ENCODE results near the gene CECR2. TPM values are rescaled to one million over a fixed set of nuclear protein-coding genes. Genes with fewer than 3 reads are reported as not detected.

CECR2 gene
- total RNA-seq, 1 experiment from 2014 or later, result 3.6 TPM

DNA sequence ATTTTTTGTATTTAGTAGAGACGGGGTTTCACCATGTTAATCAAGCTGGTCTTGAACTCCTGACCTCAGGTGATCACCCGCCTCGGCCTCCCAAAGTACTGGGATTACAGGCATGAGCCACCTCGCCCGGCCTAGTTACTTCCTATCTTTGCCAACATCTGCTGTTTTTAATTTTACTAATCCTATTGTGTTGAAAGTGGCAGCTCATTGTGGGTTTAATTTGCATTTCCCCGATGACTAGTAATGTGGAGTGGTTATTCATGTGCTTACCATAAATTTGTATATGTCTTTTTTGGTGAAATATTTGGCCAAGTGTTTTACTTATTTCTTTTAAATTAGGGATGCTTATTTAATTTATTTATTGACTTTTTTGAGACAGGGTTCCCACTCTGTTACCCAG, 119.8 kb downstream of the CECR2 start:
- Histone ChIP-seq H3K27me3 (ENCODE audit: control insufficient read depth, insufficient read depth, low read length) (no peaks in the 10 kb centered on the region), H3K4me1 (ENCODE audit: control insufficient read depth, insufficient read depth, low read length) (no peaks in the 10 kb centered on the region), H3K9me3 (ENCODE audit: control insufficient read depth, insufficient read depth, low read depth, low read length) (no peaks in the 10 kb centered on the region), H3K27ac (ENCODE audit: low read length) (no peak overlapping the region), H3K36me3 (ENCODE audit: control insufficient read depth, insufficient read depth, low read length) (no peaks in the 10 kb centered on the region), H3K4me3 (ENCODE audit: low read depth in 2 of 2, low read length in 2 of 2) (no peak overlapping the region)
- POLR2A ChIA-PET, result no interaction called here
- no peak for ATAC-seq
- in situ Hi-C loops (cut with HindIII; ENCODE audit: low pct_unique_long_range_greater_than_20kb, low sequenced_read_pairs) (no loop called here), intact Hi-C loops (cut with micrococcal nuclease; ENCODE audit: unreplicated experiment) (no loop called here)
- CTCF ChIA-PET, result interaction anchor here (1.2 kb wide), 1 partner anchor 317 kb away, joined by 6 read pairs; no protein-coding TSS in a partner anchor
- TF ChIP-seq POLR2AphosphoS5 (IDR thresholded peaks at IDR 0.05; ENCODE audit: low read depth, low read length) (no peak), SIN3A (IDR thresholded peaks at IDR 0.05; ENCODE audit: borderline replicate concordance, insufficient read depth, low read depth, low read length) (no peak), TCF7L2 (IDR thresholded peaks at IDR 0.05; ENCODE audit: low read depth, low read length) (no peak)
- TF ChIP-seq, protein P1, sequence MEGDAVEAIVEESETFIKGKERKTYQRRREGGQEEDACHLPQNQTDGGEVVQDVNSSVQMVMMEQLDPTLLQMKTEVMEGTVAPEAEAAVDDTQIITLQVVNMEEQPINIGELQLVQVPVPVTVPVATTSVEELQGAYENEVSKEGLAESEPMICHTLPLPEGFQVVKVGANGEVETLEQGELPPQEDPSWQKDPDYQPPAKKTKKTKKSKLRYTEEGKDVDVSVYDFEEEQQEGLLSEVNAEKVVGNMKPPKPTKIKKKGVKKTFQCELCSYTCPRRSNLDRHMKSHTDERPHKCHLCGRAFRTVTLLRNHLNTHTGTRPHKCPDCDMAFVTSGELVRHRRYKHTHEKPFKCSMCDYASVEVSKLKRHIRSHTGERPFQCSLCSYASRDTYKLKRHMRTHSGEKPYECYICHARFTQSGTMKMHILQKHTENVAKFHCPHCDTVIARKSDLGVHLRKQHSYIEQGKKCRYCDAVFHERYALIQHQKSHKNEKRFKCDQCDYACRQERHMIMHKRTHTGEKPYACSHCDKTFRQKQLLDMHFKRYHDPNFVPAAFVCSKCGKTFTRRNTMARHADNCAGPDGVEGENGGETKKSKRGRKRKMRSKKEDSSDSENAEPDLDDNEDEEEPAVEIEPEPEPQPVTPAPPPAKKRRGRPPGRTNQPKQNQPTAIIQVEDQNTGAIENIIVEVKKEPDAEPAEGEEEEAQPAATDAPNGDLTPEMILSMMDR (IDR thresholded peaks at IDR 0.05), result no peak
- TF ChIP-seq, protein P2, sequence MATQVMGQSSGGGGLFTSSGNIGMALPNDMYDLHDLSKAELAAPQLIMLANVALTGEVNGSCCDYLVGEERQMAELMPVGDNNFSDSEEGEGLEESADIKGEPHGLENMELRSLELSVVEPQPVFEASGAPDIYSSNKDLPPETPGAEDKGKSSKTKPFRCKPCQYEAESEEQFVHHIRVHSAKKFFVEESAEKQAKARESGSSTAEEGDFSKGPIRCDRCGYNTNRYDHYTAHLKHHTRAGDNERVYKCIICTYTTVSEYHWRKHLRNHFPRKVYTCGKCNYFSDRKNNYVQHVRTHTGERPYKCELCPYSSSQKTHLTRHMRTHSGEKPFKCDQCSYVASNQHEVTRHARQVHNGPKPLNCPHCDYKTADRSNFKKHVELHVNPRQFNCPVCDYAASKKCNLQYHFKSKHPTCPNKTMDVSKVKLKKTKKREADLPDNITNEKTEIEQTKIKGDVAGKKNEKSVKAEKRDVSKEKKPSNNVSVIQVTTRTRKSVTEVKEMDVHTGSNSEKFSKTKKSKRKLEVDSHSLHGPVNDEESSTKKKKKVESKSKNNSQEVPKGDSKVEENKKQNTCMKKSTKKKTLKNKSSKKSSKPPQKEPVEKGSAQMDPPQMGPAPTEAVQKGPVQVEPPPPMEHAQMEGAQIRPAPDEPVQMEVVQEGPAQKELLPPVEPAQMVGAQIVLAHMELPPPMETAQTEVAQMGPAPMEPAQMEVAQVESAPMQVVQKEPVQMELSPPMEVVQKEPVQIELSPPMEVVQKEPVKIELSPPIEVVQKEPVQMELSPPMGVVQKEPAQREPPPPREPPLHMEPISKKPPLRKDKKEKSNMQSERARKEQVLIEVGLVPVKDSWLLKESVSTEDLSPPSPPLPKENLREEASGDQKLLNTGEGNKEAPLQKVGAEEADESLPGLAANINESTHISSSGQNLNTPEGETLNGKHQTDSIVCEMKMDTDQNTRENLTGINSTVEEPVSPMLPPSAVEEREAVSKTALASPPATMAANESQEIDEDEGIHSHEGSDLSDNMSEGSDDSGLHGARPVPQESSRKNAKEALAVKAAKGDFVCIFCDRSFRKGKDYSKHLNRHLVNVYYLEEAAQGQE (IDR thresholded peaks at IDR 0.05; ENCODE audit: insufficient read depth in 1 of 2, low read depth in 2 of 2, low read length in 1 of 2), result no peak
- BruUV-seq (replicated peaks), result no TSS peak
- DNase-seq (ENCODE audit: low read depth, low spot score), result no peak

DNA sequence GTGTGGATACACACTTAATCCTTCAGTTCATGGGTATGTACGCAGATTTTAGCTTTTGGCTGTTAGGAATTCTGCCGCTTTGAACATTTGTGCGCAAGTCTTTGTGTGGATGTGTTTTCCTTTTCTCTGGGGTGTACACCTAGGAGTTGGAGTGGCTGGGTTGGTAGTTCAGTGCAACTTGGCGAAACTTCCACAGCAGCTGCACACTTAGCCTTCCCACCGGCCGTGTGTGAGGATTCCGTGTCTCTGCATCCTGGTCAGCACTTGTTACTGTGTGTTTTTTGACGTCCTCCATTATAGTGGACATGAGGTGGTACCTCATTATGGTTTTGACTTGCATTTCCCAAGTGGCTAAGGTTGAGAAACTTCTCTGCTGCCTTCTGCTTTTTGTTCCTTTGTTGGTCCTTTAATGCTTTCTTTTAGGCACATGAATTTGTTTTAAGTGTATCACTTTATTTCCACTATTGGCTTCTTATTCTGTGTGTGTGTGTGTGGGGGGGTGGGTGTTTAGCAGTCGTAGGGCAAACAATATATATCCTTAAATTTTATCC, 121.9 kb downstream of the CECR2 start:
- Histone ChIP-seq H3K27me3 (ENCODE audit: control insufficient read depth, insufficient read depth, low read length) (no peaks in the 10 kb centered on the region), H3K4me3 (ENCODE audit: low read depth in 2 of 2, low read length in 2 of 2) (no peak overlapping the region), H3K9me3 (ENCODE audit: control insufficient read depth, insufficient read depth, low read depth, low read length) (no peaks in the 10 kb centered on the region), H3K4me1 (ENCODE audit: control insufficient read depth, insufficient read depth, low read length) (no peaks in the 10 kb centered on the region), H3K36me3 (ENCODE audit: control insufficient read depth, insufficient read depth, low read length) (no peaks in the 10 kb centered on the region), H3K27ac (ENCODE audit: low read length) (no peak overlapping the region)
- BruUV-seq (replicated peaks), result no TSS peak
- in situ Hi-C loops (cut with HindIII; ENCODE audit: low pct_unique_long_range_greater_than_20kb, low sequenced_read_pairs) (no loop called here), intact Hi-C loops (cut with micrococcal nuclease; ENCODE audit: unreplicated experiment) (no loop called here)
- ChIA-PET POLR2A (no interaction called here), CTCF (no interaction called here)
- ATAC-seq, result no peak
- TF ChIP-seq, protein P2 (IDR thresholded peaks at IDR 0.05; ENCODE audit: insufficient read depth in 1 of 2, low read depth in 2 of 2, low read length in 1 of 2), result no peak
- TF ChIP-seq TCF7L2 (IDR thresholded peaks at IDR 0.05; ENCODE audit: low read depth, low read length) (no peak), SIN3A (IDR thresholded peaks at IDR 0.05; ENCODE audit: borderline replicate concordance, insufficient read depth, low read depth, low read length) (no peak), POLR2AphosphoS5 (IDR thresholded peaks at IDR 0.05; ENCODE audit: low read depth, low read length) (no peak)
- TF ChIP-seq, protein P1 (IDR thresholded peaks at IDR 0.05), result no peak
- DNase-seq (ENCODE audit: low read depth, low spot score), result no peak
